Esophagus mucosa (tissue), 1 donor: Measurements from ENCODE around the gene AP2A2. TPM values are rescaled to one million over a fixed set of nuclear protein-coding genes. Genes with fewer than 3 reads are reported as not detected.

Experiments
- ATAC-seq: fragments of 200-7000 bp; cut with Tn5 transposase; one replicate; pipeline ENCODE4 v1.9.1; 2020
- total RNA-seq: library from RNA; stranded (reverse); gene quantifications from one replicate; pipeline ENCODE4 v1.2.4, GENCODE V29; 2023
- donor health status: DM: yes; HTN: yes; CAD: no.

AP2A2 gene
- total RNA-seq, 1 donor from 2014 or later: 34.9 TPM

DNA sequence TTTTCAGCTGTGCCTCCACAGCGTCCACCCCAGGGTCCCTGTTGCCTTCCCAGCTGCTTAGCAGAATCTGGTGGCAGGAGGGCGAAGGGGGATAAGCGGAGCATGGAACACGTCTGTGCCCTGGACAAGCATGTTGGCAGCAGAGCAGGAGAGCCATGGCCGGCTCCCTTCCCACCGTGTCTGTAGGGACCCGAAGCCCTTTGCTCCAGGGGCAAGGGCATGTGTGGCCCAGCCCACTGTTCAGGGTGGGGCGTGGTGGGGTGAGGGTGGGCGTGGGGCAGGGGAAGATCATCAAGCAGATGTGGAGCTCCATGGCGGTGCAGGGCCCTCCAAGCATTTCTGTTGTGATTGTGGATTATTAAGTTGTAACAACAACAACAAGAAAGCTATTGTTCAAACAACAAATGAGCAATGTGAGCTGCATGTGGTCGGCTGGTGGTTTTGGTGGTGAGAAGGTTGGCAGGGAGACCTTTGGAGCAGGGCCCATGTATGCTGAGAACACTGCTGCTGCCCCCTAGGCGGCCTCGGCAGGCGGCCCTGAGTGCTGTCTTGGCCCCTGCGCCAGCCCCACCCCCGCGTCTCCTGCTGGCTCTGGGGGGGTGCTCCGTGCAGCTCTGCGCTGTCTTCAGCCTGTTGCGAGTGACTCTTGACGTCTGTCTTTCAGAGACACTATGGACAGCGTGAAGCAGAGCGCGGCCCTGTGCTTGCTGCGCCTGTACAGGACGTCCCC, 50.9 kb downstream of the AP2A2 start:
- no peak for ATAC-seq

DNA sequence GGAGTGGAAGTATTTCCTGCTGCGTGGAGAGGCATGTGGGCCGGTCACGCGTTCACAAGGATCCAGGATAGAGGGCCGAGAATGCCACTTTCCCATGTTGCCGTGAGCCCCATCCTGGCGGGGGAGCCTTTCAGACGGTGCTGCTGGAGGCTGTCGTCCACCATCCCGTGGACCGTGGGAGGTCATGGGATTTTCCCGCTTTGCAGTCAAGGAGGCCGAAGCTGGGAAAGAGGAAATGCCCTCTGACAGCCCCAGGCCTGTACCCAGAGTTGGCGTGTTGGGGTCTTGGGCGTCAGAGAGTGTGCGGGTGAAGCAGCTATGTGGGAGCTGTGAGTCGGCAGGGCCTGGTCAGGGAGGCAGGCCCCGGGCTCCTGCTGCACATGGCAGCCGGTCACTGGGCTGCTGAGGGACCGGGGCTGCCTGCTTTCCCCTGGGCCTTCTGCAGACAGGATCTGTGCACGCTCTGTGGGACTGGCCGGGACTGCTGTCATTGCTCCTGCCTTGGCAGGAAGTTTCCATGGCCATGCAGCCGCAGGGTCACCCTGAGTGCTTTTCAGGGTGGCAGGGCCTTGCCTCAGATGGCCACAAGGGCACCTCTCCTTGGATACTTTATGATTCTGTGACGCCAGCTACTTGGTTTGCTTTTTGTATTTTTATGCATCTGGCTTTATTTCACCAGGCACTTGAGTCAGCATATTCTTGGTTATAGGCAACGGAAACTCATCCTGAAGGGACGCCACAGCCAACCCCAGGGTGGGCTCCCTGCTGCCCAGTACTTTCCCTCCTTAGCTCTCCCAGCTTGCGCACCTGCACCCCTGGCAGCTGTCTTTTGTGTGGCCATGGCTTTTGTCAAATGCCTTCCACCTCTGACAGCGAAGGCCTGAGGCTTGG, 52.4 kb downstream of the AP2A2 start:
- ATAC-seq: no peak

DNA sequence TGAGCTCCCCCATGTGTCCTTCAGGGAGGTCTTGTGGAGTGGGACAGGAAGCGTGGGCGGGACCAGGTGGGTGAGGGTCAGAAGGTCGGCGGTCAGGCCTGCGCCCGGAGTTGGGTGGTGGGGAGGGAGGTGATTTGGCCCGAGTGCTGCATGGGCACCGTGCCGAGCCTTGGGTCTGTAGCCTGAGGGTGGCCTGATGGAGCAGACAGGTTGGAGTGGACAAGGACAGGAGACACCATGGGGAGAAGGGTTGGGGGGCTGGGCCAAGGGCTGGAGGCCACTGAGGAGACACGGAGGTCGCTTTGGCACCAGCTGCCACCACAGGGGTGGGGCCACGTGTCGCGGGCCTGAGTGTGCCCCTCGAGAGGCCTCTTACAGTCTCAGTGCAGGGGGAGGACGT, 53.1 kb downstream of the AP2A2 start:
- ATAC-seq: no peak

DNA sequence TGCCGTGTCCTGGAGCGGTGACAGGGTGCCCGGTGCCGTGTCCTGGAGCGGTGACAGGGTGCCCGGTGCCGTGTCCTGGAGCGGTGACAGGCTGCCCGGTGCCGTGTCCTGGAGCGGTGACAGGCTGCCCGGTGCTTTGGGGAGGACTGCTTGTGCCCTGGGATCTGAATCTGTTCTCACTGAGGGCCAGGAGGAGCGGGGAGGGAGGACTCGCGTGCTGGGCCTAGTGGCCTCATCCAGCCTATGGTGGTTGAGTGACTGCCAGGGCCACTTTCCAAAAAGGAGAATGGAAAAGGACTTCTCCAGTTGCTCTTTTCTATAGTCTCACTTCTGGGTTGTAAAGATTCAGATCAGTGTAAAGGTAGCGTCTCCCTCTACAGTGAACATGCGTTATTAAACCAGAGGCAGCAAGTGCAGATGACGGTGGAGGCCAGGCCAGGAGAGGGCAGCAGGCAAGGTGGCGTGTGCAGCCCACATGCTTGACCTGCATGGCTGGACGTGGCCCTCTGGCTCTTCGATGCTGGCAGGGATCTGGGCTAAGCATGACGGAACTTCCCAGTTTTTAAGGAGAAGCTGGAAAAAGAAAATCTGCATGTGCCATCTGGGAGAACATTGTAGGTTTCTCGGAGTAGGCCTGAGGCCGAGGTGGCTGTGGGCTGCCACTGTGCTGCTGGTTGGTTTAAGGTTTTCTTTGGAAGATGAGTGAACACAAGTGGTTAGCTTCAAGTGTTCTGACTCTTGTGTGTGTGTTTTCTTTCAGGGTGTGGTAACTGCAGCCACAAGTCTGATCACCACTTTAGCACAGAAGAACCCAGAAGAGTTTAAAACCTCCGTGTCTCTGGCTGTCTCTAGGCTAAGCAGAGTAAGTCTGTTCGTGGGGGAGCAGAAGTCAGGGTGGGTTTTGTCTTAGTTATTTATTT, 55.0 kb downstream of the AP2A2 start:
- no peak for ATAC-seq

DNA sequence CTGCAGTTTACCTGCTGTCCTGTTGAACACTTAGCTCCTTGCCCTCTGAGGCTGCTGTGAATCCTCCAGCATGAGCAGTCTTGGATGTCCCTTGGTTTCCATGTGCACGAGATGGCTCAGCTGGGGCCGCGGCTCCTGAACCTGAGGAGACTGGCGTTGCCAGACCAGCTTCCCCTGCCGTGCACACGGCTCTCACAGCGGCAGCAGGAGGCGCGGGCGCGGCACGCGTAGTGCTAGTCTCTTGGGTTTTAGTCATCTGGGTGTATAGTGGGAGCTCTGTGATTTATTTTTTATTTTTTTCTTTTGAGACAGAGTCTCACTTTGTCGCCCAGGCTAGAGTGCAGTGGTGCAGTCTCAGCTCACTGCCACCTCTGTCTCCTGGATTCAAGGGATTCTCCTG, 56.1 kb downstream of the AP2A2 start:
- no peak for ATAC-seq

DNA sequence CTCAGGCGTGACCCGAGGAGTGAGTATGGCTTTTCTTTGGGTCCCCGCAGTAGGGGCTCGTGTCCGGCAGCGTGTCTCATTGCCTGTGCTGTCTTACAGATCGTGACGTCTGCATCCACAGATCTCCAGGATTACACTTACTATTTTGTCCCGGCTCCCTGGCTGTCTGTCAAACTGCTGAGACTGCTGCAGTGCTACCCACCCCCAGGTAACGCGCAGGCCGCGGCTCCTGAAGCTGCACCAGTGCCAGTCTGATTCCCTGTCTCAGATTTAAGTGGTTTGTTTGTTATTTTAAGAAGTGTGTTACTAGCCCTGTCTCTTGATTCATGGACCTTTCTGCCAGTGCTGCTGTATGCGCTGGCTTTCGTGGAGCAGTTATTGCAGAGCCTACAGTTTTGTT, 58.9 kb downstream of the AP2A2 start:
- no peak for ATAC-seq

DNA sequence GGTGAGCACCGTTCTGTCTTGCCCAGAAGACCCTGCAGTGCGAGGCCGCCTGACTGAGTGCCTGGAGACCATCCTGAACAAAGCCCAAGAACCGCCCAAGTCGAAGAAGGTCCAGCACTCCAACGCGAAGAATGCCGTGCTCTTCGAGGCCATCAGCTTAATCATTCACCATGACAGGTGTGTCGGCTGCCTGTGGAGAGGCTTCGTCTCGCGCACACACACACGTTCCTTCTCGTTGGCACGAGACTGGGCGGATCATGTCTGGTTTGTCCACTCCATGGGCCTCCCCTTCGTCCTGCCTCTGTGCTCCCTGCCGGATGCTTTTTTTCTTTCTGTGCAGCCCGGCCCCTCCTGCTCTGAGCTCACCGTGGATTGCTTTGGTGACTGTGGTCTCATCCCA, 59.7 kb downstream of the AP2A2 start:
- no peak for ATAC-seq

DNA sequence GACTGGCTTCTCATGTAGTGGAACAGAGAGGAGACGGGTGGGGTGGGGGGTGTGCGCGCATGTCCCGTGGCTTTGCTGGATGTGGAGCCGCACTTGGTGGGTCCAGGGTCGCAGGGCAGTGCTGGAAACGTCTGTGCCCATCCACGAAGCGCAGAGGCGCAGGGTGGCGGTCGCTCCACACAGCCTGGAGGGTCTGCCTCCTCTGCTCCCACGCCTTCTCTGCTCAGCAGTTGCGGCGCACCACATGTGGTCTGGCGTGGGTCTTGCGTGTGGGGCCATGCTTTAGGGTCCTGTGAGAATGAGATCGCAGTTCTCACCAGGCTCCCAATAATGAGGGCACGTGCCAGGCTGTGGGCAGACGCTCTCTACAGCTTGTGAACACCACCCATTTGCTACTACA, 60.2 kb downstream of the AP2A2 start:
- no peak for ATAC-seq

DNA sequence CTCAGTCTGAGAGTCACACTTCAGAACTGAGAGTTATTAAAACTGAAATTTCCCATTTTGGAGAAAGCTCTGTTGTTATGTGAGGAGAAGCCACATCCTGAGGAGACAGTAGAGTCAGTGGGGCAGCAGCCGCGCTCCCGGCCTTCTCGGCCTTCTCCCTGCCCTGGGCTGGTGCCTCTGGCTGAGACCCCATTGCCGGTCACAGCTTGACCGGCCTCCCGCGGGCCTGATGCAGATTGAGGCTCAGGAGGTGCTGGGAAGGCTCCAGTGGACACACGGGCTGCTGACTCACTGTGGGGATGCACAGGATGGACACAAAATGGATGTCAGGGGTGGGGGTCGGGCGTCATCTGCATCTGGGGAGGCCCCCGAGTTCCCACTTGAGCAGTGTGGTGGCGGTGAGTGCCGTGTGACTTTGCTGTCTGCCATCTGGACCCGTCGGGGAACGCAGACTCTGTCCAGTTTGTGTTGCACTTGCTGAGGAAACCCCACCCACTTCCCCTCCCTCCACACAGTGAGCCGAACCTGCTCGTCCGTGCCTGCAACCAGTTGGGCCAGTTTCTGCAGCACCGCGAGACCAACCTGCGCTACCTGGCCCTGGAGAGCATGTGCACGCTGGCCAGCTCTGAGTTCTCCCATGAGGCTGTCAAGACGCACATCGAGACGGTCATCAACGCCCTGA, 60.7 kb downstream of the AP2A2 start:
- ATAC-seq: peak; percentile 92

DNA sequence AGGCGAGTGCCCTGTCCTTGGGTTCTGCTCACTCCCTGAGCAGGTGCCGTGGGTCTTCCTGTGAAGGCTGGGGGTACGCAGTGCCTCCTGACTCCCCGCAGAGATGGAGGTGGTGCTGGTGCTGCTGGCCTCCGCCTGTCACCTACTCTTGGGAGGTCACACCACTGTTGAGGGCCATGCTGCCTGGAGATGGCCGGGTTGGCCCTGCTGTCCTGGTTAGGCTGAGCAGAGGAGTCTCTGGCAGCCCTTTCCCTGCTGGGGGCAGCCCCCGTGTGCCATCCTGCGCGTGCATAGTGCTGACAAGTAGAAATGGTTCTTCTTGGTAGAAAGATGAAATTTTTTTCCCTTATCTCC, 61.3 kb downstream of the AP2A2 start:
- no peak for ATAC-seq

DNA sequence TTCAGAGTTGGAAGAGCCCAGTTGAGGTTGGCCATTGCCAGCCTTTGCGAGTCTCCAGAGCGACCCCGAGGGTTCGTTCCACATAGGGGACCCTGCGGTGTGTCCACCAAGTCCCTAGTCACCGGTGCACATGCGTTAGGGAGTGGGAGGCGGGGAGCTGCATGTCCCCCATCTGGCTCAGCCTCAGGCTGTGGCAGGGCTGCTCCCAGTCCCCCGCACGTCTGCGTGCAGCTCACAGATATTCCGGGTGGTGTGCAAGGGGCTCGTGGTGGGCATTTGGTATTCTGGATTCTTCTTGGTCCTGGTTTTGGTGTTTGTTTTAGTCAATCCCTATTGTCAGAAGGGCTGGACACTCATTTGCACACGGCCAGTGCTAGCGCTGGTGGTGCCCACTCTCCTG, 62.0 kb downstream of the AP2A2 start:
- ATAC-seq: no peak

DNA sequence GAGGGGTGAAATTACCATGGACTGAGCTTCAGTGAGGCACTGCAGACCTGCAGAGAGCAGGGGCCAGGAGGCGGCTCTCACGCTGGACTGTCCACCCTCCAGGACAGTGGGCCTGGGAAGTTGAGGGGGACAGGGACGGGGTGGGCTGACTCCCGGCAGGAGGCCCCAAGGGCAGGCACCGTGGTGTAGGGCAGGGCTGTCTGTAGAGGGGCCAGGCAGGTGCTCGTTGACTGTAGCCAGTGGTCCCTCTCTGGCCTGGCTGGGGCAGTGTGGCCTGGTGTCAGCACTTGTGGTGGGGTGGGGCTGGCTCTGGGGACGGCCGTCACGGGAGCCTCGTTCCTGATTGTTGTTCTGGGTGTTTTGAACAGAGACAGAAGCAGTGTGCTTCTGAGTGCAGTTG, 64.4 kb downstream of the AP2A2 start:
- no peak for ATAC-seq

DNA sequence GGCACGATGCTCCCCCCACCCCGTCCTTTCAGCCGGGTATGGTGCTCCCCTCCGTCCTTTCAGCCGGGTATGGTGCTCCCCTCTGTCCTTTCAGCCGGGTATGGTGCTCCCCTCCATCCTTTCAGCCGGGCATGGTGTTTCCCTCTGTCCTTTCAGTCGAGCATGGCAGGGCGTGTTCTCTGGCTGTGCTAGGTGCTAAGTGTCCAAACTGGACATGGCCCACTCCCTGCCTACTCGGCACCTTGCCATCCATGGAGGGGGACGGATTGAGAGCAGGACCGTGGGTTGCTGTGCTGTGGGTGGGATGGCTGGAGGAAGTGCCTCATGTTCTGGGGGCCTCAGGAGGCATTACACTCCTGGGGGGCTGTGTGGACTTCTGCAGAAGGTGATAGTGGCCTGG, 65.4 kb downstream of the AP2A2 start:
- ATAC-seq: no peak

DNA sequence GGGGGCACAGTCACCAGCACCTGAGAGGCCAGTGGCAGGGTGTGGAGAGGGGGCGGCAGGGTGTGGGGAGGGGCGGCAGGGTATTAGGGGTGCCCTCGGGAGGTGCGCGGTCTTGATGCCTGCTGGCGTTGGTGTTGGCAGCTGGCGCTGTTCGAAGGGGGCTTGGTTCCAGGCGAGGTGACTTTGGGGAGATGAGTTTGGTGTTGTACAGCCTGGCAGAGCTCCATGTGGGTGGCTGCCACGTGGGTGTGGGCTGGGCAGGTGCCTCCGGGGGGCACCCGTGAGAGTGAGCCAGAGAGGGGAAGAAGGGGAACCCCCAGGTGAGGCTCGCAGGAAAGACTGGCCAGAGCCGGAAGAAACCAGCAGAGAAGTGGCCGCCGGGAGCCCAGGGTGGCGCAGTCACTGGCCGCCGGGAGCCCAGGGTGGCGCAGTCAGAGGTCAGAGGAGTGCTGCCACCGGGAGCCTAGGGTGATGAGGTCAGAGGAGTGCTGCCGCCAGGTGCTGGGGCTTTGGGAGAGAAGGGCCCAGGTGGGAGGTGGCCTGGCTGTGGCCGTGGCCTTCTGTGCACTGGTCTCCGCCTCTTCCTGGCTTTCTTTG, 66.1 kb downstream of the AP2A2 start:
- no peak for ATAC-seq

DNA sequence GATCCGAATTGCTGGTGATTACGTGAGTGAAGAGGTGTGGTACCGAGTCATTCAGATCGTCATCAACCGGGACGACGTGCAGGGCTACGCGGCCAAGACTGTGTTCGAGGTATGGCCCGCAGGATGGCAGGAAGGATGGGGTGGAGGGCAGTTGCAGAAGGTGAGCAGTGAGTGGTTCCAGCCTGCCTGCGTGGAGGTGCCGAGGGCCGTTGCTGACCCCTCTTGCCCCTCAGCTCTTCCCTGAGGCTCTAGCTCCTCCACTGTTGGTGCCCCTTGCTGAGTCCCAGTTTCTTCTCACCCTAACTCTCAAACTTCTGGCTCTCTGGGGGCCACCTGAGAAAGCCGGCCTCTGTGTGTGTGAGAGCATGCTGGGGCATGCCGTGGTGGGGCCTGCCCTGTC, 66.9 kb downstream of the AP2A2 start:
- ATAC-seq: no peak

DNA sequence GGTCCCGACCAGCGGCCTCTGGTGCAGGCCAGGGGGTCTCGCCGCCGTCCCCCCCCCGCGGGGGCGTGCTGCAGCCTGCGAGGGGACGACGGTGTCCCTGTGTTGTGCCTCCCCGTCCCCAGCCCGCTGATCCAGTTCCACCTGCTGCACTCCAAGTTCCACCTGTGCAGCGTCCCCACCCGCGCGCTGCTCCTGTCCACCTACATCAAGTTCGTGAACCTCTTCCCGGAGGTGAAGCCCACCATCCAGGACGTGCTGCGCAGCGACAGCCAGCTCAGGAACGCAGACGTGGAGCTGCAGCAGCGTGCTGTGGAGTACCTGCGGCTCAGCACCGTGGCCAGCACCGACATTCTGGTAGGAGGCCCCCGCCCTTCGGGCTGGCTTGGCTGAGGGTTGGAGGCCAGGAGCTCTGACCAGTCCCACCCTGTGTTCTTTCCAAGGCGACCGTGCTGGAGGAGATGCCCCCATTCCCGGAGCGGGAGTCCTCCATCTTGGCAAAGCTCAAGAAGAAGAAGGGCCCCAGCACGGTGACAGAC, 68.0 kb downstream of the AP2A2 start:
- no peak for ATAC-seq

DNA sequence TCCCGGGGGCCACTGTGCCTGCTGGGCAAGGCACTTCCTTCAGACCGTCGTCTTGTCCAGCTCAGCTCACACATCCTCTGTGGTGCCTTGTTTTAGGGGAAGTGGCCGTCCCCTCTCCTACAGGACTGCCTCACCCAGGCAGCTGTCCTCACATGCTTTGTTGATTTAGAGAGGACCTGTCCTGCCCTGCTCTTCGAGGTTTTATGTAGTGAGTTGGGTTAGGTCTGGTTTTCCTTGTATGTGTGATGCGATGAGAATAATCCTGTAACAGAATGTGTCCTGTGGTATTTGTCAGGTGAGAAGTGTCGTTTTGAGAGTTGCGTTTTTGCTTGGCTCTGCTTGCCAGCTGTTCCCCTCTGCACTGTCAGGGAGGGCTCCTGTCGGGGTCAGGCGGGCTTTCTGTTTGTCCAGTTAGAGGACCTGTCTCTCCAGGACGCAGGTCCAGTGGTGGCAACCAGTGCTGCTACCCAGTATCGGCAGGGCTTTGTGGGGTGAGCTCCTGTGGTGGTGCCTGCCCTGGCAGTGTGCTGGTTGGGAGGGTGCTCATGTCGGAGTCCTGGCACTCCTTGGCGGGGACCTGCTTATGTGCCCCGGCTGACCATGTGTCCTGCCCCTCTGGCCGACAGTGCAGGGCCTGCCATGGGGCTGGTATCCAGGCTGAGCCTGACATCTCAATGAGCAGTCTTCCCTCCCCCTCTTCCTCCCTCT, 69.5 kb downstream of the AP2A2 start:
- ATAC-seq: no peak

DNA sequence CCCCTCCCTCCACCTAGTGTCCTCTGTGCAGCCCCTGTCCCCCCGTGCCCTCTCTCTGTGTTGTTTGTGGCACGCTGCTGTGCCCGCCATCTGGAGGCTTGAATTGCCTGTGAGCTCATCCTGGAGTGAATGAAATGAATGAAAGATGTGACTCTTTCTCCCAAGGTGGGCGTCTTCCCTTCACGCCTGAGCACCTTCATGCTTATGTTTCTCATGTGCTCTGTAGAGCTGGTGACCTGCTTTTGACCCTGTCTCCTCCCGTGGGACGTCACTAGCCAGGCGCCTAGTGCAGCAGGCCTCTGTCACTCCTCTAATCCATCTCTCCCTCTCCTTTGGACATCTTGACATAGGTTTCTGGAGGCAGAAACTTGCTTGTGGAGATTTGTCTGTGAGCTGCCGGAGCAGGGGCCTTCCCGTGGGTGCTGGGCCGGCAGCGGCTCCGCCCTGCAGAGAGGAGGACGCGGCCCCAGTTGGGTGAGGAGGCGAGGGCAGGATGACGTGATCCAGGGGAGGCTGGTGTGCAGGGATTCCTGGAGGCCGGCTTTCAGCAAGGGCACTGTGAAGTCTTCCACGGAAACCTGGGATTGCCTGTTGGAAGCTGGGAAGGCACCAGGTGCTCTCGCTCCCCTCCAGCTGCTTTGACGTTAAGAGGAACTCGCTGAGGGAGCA, 70.2 kb downstream of the AP2A2 start:
- ATAC-seq: no peak

DNA sequence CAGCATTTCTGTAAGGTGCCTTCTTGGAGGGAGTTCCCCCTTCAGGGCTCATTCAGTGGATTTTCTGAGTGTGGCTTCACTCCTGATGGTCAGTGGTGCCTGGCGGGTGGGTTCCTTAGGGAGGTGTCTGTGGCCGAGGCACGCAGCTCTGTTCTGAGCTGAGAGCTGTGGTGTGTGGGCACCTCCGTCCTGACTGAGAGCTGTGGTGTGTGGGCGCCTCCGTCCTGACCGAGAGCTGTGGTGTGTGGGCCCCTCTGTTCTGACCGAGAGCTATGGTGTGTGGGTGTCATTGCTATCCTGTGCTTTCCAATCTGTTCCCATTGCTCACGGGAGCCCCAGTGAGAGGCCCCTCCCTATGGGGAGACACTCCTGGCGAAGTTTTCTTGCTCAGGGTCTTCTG, 71.0 kb downstream of the AP2A2 start:
- ATAC-seq: no peak

DNA sequence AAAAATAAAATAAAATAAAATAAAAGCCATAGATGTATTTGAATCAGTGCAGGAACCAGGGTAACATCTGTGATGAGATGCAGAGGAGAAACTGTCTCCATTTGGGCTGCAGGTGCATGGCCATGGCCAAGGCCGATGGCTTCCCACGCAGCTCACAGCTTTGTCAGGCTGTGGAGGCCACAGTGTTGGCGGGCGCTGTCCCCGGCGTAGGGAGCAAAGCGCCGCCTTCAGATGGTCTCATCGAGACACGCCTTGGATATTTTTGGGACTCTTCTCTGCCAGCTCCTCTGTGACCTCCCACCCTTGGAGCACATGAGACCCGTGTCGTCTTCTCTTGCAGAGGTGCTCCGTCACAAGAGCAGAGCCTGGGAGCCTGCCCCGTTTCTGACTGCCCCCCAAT, 72.2 kb downstream of the AP2A2 start:
- ATAC-seq: no peak

DNA sequence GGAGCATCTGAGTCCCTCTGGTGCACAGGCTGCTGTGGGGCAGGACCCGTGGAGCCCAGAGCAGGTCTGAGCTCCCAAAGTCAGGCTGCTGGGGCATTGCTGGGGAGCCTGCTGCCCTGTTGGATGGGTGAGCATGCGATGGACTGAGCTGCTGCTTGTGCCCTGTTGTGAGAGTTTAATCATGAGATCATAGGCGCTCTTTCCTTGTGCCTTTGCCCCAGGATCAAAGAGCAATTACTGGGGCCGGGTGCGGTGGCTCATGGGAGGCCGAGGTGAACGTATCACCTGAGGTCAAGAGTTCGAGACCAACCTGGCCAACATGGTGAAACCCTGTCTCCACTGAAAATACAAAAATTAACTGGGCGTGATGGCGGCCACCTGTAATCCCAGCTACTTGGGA, 73.3 kb downstream of the AP2A2 start:
- no peak for ATAC-seq
